Measurements from ENCODE around the gene NRTN.

- TF ChIP-seq CTCF (conservative IDR thresholded peaks at IDR 0.05; ENCODE audit: low read length) (no peak), EZH2phosphoT487 (IDR thresholded peaks at IDR 0.05; ENCODE audit: borderline replicate concordance, low read depth, low read length) (no peak)
Observed at GRCh38 chr19:5839065-5840017, 34.5 kb downstream of the NRTN start, which contains the start of gene FUT6.
